ENCODE results near the gene HEG1.
"Not testable (repeated sequence)": the region's sequence is repeated elsewhere in the genome, so short reads cannot be mapped to it uniquely, and the experiment has no call there.

Gene HEG1

GRCh38 chr3:125055913-125056745 is at the start of gene HEG1:
TSS of gene HEG1 (minus strand) at chr3:125055997. CDS start at chr3:125055890, 107 bp downstream.
- peak; percentile 35 to 60 for DNase-seq (ENCODE audit: low read depth in 2 of 2, low spot score in 1 of 2)

- no peak for DNase-seq (ENCODE audit: low read depth in 2 of 2, low spot score in 1 of 2)
Observed at GRCh38 chr3:125105116-125105515, 49.3 kb upstream of the HEG1 start.

GRCh38 chr3:125104639-125105038 is 48.8 kb upstream of the HEG1 start:
- DNase-seq (ENCODE audit: low read depth in 2 of 2, low spot score in 1 of 2), result no peak

- DNase-seq (ENCODE audit: low read depth in 2 of 2, low spot score in 1 of 2), result no peak
Observed at GRCh38 chr3:125103406-125103805, 47.6 kb upstream of the HEG1 start.

GRCh38 chr3:125102470-125102869 is 46.7 kb upstream of the HEG1 start:
- DNase-seq (ENCODE audit: low read depth in 2 of 2, low spot score in 1 of 2), result no peak

GRCh38 chr3:125098611-125099291 is 43.0 kb upstream of the HEG1 start:
- DNase-seq (ENCODE audit: low read depth in 2 of 2, low spot score in 1 of 2), result no peak

GRCh38 chr3:125090649-125091048 is 34.9 kb upstream of the HEG1 start:
- DNase-seq (ENCODE audit: low read depth in 2 of 2, low spot score in 1 of 2), result no peak

- DNase-seq (ENCODE audit: low read depth in 2 of 2, low spot score in 1 of 2), result no peak
Observed at GRCh38 chr3:125087768-125088391, 32.1 kb upstream of the HEG1 start.

GRCh38 chr3:125085166-125085565 is 29.4 kb upstream of the HEG1 start:
- no peak for DNase-seq (ENCODE audit: low read depth in 2 of 2, low spot score in 1 of 2)

- no peak for DNase-seq (ENCODE audit: low read depth in 2 of 2, low spot score in 1 of 2)
Observed at GRCh38 chr3:125083776-125084175, 28.0 kb upstream of the HEG1 start.

GRCh38 chr3:125082339-125082738 is 26.5 kb upstream of the HEG1 start:
- DNase-seq (ENCODE audit: low read depth in 2 of 2, low spot score in 1 of 2), result not testable (repeated sequence)

GRCh38 chr3:125080077-125080476 is 24.3 kb upstream of the HEG1 start:
- DNase-seq (ENCODE audit: low read depth in 2 of 2, low spot score in 1 of 2), result no peak

GRCh38 chr3:125079675-125080045 is 23.9 kb upstream of the HEG1 start:
- no peak for DNase-seq (ENCODE audit: low read depth in 2 of 2, low spot score in 1 of 2)

GRCh38 chr3:125078951-125079674 is 23.3 kb upstream of the HEG1 start:
- DNase-seq (ENCODE audit: low read depth in 2 of 2, low spot score in 1 of 2), result no peak

- no peak for DNase-seq (ENCODE audit: low read depth in 2 of 2, low spot score in 1 of 2)
Observed at GRCh38 chr3:125077864-125078263, 22.1 kb upstream of the HEG1 start.

GRCh38 chr3:125076464-125076863 is 20.7 kb upstream of the HEG1 start:
- no peak for DNase-seq (ENCODE audit: low read depth in 2 of 2, low spot score in 1 of 2)

GRCh38 chr3:125075738-125076137 is 19.9 kb upstream of the HEG1 start:
- no peak for DNase-seq (ENCODE audit: low read depth in 2 of 2, low spot score in 1 of 2)

- no peak for DNase-seq (ENCODE audit: low read depth in 2 of 2, low spot score in 1 of 2)
Observed at GRCh38 chr3:125073390-125073905, 17.7 kb upstream of the HEG1 start.

- DNase-seq (ENCODE audit: low read depth in 2 of 2, low spot score in 1 of 2), result no peak
Observed at GRCh38 chr3:125072749-125073389, 17.1 kb upstream of the HEG1 start.

GRCh38 chr3:125072301-125072700 is 16.5 kb upstream of the HEG1 start:
- no peak for DNase-seq (ENCODE audit: low read depth in 2 of 2, low spot score in 1 of 2)

All from stimulated activated CD8-positive, alpha-beta memory T cell treated with anti-CD3 and anti-CD28 coated beads, Interleukin-4, amount 100 ng/mL, for 4 hours (primary cell).